ENCODE results near the gene ALDOC.
"Not testable (repeated sequence)": the region's sequence is repeated elsewhere in the genome, so short reads cannot be mapped to it uniquely, and the experiment has no call there.

Gene ALDOC

DNA sequence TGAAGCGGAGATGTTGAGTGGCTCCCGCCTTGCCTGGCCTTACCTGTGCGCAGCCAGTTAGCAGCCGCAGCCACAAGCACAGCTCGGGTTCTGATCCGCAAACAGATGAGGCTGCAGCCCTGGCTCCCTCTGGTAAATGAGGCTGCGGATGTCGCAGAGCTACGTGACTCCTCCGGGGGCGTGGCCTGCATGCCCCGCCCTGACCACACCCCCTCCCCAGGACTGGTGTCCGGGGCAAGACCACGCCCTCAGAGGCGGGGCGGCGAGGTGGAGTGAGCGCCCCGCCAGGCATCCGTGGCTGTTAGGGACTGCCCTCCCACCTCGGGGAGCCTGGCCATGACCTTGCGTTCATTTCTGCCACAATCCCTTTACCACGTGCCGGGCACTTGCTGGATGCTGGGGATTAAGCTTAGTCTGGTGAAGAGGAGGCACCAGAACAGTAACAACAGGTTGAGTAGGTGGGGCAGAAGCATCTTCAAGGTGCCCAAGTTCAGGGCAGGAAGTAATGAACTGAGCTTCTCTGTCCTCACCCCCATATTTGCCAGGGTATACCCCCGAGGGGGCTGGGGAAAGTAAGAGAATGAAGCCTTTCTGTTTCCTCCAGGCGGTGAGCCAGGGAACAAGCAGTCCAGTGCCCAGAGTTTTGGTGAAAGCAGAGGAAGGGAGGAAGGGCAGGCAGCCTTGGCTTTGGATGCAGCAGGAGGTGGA, at the start of gene ALDOC:
Gene ALDOC (minus strand): TSS at position 138 of the 708 bp plus-strand sequence. CDS start 1,363 bp downstream, outside the sequence.
- peak; percentile 86 for DNase-seq (ENCODE audit: low spot score)

DNA sequence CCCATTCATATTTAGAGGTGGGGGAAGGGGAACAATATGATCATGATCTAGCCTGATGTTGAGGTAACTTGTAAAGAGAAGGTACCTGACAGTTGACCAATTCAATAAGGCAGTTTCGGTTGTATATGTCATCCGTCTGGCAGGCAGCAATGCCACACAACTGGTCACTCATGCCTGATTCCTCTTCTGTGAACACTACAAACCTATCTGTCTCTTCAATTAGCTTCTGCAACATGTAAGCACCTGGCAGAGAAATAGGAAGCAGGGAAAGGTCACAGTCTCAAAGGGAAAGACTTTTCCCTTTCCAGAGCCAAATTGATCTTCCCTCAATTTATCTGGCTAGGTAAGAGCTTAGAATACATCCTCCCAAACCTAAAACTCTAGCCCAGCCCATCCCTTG, 47.5 kb upstream of the ALDOC start:
- peak; percentile 11 for DNase-seq (ENCODE audit: low spot score)

DNA sequence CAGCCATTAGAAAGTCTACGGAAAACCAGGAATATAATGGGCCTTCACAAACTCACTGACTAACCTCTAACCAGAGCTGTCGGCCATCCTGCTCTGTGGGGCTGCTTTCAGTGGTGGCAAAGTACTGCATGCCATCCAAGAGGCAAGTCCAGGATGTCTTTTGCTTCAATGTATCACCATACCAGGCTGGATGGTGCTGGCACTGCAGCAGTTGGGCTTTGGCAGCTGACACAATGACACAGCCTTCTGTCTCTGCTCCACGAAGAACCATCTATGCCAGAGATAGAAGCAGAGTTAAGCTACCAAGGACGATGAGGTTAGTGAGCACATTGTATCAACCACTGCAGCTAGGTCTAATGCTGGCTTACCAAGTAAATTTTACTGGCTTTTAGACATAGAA, 47.0 kb upstream of the ALDOC start:
- no peak for DNase-seq (ENCODE audit: low spot score)

DNA sequence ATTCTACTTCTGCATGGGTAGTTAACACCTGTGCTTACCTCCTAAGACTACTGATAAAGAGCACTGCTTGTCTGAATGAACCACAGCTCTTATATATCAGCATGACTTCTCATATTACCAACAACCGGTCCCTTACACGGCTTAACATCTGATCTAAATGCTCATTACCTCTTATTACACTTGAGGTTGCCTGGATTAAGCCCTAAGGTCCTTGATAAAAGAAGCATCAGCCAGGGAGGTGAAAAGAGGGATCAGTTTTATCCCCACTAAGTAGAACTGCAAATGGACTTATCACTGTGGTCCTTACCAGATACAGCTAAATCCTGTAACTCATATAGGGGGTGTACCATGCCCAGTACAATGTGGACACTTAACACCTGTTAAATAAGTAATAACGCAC, 45.5 kb upstream of the ALDOC start:
- no peak for DNase-seq (ENCODE audit: low spot score)

DNA sequence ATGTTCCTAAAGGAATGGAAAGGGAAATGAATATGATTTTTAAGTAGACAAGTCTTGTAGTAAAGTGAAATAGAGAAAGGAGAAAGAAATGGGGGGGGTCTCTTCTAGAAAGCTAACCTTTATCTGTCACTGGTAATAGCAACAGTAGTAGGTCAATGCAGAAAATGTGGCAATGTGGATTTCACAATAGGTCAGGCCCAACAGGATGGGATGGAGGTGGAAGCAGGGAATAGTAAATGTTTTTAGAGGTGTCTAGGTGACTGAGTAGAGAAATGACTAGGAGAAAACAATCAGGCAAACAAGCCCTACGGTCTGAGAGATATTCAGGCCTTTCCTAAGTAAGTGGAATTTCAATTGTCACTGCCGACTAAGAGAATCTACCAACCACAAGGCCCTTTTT, 43.3 kb upstream of the ALDOC start:
- no peak for DNase-seq (ENCODE audit: low spot score)

DNA sequence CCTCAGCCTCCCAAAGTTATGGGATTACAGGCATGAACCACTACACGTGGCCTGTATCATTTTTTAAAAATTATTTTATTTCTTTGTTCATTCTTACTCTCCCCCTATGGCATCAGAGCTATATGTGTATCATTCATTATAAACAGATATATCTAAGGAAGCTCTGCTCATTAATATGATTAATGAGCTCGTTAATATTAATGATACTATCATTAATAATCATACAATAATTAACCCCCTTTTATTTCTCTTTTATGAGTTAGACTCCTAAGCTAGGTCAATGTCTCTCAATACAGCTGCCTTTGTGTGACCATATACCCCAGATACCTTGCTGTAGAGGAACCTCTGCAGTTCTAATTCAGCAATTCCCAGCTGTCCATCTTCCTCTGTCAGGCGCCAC, 41.8 kb upstream of the ALDOC start:
- no peak for DNase-seq (ENCODE audit: low spot score)

DNA sequence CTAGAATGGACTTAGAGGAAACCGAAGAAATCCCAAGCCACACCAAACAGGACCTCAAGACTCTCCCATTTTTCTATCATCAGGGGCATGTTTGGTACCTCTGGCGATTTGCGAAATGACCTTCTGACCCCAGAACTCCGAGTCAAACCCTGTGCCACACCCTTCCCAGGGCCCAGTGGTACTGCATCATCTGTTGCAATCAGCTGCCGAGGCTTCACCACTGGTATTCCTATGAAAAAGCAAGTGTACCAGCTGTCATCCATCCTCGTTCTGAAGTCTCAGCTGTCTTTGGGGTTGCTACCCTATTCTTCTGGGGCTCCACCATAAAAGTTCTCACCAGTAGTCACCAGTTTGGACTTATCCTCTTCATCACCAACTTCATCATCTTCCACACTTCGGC, 39.6 kb upstream of the ALDOC start:
- no peak for DNase-seq (ENCODE audit: low spot score)

DNA sequence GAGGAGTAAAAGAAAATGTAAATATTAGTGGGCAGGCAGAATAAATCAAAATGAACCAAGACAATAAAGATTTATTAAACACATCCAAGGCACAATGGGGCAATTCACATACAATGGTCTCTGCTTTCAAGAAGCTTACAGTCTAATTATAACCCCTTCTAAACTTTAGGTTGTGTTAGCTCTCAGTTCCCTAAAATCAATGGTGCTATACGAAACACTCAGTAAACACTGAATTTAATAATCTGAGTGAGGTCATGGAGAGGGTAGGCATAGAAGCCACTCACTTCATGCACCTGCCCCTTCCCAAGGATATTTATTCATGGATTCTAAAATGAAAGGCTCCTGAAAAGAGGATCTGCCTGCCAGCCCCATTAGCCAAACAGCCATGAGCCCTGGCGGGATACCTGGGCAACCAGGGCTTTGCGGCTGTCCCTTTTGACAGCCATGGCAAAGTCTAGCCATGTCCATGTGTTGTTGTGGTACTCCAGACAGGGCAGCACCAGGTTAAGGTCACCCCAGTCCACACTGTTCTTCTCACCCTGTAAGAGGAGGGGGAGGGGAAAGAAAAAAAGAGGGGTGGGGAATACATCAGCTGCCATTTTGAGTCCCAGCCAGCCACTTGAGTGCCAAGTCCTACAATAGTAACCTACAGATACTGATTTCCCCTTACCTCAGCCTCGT, 38.7 kb upstream of the ALDOC start:
- no peak for DNase-seq (ENCODE audit: low spot score)

DNA sequence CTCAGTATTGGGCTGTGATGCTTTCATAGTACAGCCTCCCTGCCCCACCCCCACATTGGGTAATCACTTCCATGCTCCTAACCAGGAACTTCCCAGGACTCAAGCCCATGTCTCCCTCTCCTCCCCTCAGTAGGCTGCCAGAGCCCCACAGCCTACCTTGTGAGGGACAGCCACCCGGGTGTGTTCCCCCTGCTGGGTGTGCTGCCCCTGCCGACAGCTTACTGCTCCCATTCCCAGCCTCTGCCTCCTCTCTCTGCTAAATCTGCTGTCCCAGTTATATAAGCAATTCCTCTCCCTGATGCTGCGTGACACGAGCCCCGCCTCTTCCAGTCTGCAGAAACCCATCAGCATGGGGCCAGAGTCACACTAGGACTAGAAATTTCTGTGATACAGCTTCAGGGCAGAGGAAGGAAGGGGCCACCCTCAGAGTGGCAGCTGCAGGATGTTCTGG, 37.3 kb upstream of the ALDOC start, which contains the start of gene RSKR:
Gene RSKR (minus strand): TSS at position 255 of the 451 bp plus-strand sequence. CDS start 24 bp downstream, at position 231.
- no peak for DNase-seq (ENCODE audit: low spot score)

DNA sequence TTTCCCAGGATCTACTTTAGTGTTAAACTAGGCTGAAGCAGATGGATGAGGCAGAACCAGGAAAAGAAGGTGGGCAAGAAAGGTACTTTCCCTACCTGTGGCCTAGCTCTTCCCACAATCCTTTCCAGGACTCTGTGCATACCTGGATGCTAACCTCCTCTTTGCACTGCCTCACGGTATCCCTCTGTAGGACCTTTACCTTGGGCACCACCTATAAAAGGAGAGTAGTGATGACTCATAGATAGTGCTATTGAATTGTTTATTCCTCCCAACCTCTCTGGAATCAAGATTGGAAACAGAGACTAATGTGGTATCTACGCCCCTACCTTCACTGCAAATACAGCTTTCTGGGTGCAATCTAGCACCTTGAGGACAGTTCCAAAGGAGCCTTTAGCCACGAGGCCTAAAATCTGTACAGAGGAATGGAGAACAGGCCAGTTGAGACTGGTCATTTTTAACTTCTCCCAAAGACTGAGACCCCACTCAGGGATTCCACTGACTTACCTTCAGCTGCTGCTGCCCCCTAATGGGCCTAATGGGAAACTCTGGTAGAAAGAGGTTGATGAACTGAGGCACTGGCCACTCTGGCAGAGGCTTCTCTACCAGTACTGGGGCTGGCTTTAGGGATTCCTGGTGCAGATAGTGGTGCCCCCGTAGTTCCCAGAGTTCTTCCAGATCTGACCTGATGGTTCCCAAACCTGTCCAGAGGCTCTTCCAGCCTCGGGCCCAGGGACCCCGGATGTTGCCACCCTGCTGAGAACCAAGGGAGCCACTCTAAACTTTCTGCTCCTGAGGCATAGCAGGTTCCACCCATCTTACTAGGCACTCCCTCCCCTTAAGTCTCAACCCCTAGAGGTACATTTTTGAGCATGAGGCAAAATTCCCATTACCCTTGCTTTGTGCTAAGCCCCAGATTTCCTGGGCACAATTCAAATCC, 36.5 kb upstream of the ALDOC start:
- peak; percentile 19 for DNase-seq (ENCODE audit: low spot score)

DNA sequence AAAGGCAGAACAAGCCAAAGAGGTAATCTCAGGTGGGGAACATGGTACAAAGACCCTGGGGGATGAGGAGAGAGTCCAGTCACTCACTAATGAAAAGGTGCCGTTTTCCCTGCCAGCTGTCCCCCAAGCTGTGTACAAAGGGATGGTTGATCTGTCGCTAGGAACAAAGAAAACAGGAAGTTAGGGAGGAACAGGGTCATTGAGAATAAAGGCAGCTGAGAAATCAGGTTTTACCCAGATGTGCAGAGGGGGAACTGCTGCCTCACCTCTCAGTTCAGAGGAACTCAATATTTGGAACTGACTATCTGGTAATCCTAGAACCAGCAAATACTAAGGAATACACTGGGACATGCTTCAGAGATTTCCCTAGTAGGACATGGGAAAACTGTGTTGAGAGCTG, 35.8 kb upstream of the ALDOC start:
- DNase-seq (ENCODE audit: low spot score): no peak

DNA sequence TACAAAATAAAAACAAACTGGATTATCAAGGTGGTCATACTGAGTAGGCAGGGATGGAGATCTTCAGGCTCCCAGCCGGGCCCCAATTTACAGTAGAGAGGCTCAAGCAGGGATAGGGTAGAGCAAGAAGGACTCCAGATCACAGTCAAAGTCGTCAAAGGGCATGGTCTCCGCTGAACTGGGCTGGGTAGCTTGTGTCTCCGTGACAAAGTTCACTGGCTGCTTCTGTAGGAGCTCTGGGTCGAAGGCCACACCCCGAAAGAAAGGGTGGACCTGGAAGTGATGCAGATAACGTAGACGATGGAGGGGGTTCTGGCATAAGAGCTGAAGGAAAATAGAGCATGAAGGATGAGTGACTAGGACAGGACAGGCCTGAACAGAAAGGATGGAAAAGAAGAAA, 33.7 kb upstream of the ALDOC start:
- no peak for DNase-seq (ENCODE audit: low spot score)

DNA sequence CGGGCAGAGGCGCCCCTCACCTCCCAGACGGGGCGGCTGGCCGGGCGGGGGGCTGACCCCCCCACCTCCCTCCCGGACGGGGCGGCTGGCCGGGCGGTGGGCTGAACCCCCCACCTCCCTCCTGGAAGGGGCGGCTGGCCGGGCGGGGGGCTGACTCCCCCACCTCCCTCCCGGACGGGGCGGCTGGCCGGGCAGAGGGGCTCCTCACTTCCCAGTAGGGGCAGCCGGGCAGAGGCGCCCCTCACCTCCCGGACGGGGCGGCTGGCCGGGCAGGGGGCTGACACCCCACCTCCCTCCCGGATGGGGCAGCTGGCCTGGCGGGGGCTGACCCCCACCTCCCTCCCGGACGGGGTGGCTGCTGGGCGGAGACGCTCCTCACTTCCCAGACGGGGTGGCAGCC, 27.3 kb upstream of the ALDOC start:
- not testable (repeated sequence) for DNase-seq (ENCODE audit: low spot score)

DNA sequence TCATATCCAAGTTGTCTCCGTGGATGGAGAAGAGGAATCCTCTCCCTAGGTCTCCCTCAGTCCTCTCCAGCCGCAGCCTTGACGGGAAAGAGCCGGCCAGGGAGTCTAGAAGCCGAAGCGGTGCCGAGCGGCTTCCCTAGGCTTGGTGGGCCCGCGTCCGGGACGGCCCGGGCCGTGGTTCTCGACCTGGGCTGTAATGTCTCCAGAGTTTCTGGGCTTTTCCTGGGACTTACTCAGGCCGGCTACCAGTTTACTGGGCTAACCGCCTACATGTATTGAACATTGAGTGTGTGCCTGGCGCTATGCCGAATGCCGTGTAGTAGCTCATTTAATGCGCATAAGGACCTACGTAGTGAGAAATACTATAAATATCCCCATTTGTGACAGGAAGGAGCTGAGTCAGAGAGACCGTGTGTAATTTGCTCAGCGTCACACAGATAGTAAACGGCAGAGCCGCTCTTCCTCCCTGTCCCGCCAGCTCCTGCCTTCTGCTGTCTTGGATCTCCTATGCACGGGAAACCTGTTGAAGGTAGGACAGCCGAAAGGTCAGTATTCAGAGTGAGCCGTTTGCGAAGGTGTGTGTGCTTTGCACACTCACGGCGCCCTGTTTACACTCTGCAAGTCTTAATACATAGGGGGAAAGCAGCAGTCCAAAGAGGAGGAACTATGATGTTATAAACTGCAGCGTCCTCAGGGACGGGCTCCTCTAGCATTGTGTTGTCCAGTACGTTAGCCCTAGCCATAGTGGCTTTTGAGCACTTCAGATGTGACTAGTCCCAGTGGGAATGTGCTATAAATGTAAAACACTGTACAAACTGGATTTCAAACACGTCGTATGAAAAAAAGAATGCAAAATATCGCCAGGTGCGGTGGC, 22.9 kb upstream of the ALDOC start:
- DNase-seq (ENCODE audit: low spot score): peak; percentile 84

DNA sequence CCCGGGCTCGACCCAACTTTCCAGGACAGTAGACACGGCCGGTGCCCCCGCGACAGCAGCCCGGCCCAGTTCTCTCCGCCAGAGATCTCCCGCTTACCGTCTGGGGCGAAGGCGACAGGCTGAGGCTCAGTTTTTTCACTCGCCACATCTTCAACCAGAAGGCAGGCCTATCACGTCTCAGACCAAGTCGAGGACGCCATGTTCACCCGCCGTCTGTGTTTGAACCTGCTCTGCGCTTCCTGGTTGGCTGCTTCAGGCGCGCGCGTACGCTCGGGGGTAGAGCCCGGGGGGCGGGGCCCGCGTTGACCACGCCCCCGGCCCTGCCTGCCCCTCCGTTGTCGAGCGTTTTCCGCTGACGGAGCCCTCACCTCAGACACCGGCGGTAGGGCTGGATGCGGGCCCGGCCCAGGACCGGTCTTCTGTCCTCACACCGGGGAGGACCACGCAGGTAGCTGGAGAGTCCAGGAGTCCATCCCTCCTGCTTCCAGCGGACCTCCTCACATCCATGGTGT, 22.2 kb upstream of the ALDOC start, which contains the start of gene SPAG5:
Gene SPAG5 (minus strand): TSS at position 227 of the 512 bp plus-strand sequence. CDS start 79 bp downstream, at position 148.
- DNase-seq (ENCODE audit: low spot score): peak; percentile 90

DNA sequence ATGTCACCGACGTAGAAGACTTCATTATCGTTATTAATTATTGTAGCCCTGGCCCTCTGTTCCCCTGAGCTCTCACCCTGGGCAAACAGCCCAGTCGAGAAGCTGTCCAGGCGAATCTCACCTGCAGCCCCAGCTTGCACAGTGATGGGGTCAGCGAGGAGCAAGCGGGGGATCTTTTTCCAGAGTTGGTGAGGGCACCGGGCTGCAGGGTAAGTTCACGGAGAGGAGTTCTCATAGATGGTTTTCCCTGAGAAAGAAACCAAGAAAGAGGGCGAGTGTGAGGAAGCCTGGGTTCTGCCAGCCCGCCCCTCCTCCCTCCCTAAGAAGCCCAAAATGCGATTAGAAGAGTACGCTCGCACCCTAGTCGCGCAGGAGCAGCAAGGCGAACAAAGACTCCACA, 21.7 kb upstream of the ALDOC start:
- DNase-seq (ENCODE audit: low spot score): no peak

DNA sequence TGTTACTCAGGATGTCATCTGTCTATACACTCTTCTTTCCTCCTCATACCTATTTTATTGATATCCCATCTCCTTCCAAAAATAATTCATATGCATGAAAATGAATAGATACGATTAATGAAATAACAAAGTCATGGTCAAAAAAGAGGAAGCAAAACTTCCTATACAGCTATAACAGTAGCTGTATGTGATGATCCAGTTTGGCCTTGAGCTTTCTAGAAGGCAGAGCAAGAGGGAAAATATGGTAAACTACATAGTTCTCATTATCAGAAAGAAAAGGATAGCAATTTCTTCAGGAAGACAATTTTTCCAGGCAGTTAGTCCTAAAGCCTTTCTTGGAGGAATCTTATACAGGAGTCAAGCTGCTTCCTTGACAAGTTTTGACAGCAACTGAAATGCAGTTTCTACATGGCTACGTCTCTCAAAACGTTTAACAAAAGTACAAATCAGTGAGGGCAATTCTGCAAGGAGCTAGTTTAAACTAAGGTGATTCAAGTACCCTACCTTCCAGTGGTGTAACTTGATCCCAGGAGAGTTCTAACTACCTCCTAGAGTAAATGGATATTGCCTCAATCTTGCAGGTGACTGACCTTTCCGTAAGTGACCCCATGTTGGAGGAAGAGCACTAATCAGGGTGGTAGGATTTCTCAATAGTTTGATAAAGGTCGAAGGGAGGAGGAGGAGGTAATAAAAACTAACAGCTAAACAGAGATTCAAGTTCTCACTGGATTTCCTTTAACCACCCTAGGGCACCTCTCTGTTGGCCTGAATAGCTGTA, 21.1 kb upstream of the ALDOC start:
- DNase-seq (ENCODE audit: low spot score): no peak

DNA sequence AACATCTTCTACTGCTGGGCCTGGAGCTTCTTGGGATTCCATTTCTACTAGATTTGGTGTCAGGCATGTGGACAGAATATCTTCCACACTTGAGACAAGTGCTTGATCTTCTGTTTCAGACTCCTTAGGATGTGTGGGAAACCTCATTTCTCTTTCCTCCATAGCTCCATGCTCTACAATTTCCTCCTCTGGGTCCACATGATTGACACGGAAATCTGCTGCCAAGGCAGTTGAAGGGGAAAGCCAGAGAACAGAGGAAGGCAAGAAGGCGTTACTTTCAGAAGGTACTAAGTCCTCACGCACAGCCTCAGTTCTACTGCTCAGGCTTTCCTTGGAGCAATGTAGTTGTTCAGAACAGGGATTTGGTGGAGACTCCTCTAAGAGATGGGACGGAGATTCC, 15.6 kb upstream of the ALDOC start:
- DNase-seq (ENCODE audit: low spot score): no peak

DNA sequence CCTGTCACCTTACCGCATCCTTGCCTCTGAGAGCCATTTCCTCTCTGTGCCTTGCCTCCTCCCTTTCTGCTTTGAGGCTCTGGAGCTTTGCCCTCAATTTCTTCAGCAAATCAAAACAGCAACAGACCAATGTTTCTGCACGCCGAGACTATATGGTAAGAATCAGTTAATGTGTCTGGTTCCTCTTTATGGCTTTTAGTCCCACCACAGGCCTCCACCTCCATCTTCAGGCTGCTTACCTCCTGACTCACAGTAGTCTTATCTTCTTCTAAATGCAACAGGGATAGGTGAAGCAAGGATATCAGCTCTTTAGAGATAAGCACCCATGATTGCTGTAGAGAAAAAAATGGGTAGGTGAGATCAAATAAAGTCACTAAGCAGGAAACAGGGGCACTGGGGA, 9.2 kb upstream of the ALDOC start:
- DNase-seq (ENCODE audit: low spot score): no peak

DNA sequence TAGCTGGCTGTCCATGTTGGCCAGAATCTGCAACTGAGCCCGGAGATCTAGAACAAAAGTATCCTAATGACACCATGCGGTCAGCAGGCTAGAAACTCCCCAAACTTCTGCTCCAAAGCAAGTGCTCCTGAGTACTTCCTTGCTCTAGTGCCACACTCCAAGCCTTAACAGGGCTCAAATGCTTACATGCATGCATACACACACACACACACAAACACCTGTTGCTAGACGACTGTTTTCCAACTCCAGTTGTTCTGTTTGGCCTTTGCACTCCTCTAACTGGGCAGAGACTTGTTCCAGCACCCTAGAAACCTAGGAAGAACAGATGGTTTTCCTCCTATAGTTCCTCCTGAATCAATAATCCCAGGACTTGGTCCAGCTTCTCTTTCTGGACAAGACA, 7.7 kb upstream of the ALDOC start:
- no peak for DNase-seq (ENCODE audit: low spot score)
